Measurements from ENCODE around the gene TLCD5.

Gene TLCD5

GRCh38 chr11:120308081-120308480 is 17.0 kb upstream of the TLCD5 start:
- DNase-seq, result no peak

GRCh38 chr11:120310870-120311269 is 14.2 kb upstream of the TLCD5 start:
- no peak for DNase-seq

GRCh38 chr11:120314861-120315260 is 10.2 kb upstream of the TLCD5 start:
- DNase-seq, result no peak

GRCh38 chr11:120316880-120317688 is 8.0 kb upstream of the TLCD5 start:
- DNase-seq, result no peak

- DNase-seq, result no peak
These were observed 7.2 kb upstream of the TLCD5 start for GRCh38 chr11:120317689-120318480.

GRCh38 chr11:120318906-120319305 is 6.2 kb upstream of the TLCD5 start:
- no peak for DNase-seq

GRCh38 chr11:120326228-120326627 is 1.1 kb downstream of the TLCD5 start:
- no peak for DNase-seq

GRCh38 chr11:120326845-120327281 is 1.8 kb downstream of the TLCD5 start:
- DNase-seq, result no peak

- DNase-seq, result no peak
These were observed 2.2 kb downstream of the TLCD5 start for GRCh38 chr11:120327311-120327710.

- no peak for DNase-seq
These were observed 4.5 kb downstream of the TLCD5 start for GRCh38 chr11:120329556-120329955.

GRCh38 chr11:120330045-120330444 is 4.9 kb downstream of the TLCD5 start:
- DNase-seq, result no peak

GRCh38 chr11:120331301-120331996 is 6.3 kb downstream of the TLCD5 start:
- no peak for DNase-seq

- no peak for DNase-seq
These were observed 8.0 kb downstream of the TLCD5 start for GRCh38 chr11:120332822-120333716.

- no peak for DNase-seq
These were observed 8.7 kb downstream of the TLCD5 start for GRCh38 chr11:120333801-120334200.

- no peak for DNase-seq
These were observed 9.2 kb downstream of the TLCD5 start for GRCh38 chr11:120334332-120334731.

- peak; percentile 45 to 79 for DNase-seq
These were observed 9.9 kb downstream of the TLCD5 start for GRCh38 chr11:120334894-120335462.

- peak; percentile 20 to 33 for DNase-seq
These were observed 10.4 kb downstream of the TLCD5 start for GRCh38 chr11:120335556-120335907.

GRCh38 chr11:120335908-120336640 is 11.0 kb downstream of the TLCD5 start, which contains the start of gene ARHGEF12:
Gene ARHGEF12 (plus strand): TSS chr11:120336413. CDS start chr11:120337244, 831 bp downstream.
- DNase-seq, result peak; percentile 79 to 80

GRCh38 chr11:120336641-120337354 is 11.7 kb downstream of the TLCD5 start:
- DNase-seq, result peak in 1 of 2 donors; percentile 5

GRCh38 chr11:120337355-120338106 is 12.4 kb downstream of the TLCD5 start:
- peak in 1 of 2 donors; percentile 18 for DNase-seq
